GM18520 (cell line): Measurements from ENCODE around the gene LTV1.

Experiments used
- ATAC-seq: cut with Tn5 transposase; IDR thresholded peaks from one replicate; pipeline ENCODE4 v1.9.1; 2021; ENCODE audit not compliant: unreplicated experiment

Gene LTV1

GRCh38 chr6:143884216-143884900 is 41.2 kb downstream of the LTV1 start:
- no peak for ATAC-seq

- no peak for ATAC-seq
These were observed 42.0 kb downstream of the LTV1 start for GRCh38 chr6:143885116-143885515.

GRCh38 chr6:143894655-143895054 is 51.5 kb downstream of the LTV1 start:
- no peak for ATAC-seq

GRCh38 chr6:143896126-143896860 is 53.2 kb downstream of the LTV1 start:
- no peak for ATAC-seq

GRCh38 chr6:143900358-143900757 is 57.2 kb downstream of the LTV1 start:
- no peak for ATAC-seq

- peak; percentile 98 for ATAC-seq
These were observed 59.0 kb downstream of the LTV1 start for GRCh38 chr6:143901885-143902750.

GRCh38 chr6:143902827-143903226 is 59.7 kb downstream of the LTV1 start:
- ATAC-seq = no peak

- no peak for ATAC-seq
These were observed 67.9 kb downstream of the LTV1 start for GRCh38 chr6:143911028-143911427.

GRCh38 chr6:143912671-143913070 is 69.5 kb downstream of the LTV1 start:
- ATAC-seq = no peak
